CD14-positive monocyte (primary cell): ENCODE data around the gene ANXA11. TPM values are rescaled to one million over a fixed set of nuclear protein-coding genes. Genes with fewer than 3 reads are reported as not detected.

Source experiments
- DNase-seq, 3 donors: peaks; one replicate each; pipeline ENCODE4 v3.0.0-alpha.2; 2011 to 2022
- H2AFZ ChIP-seq: 2 replicates; pipeline ENCODE4 v1.6.0; 2012; ENCODE audit warnings: mild to moderate bottlenecking, low read depth, low read length, inconsistent platforms; ENCODE audit not compliant: insufficient read depth, poor library complexity, severe bottlenecking
- H3K27ac ChIP-seq, 2 donors: 1 replicate in 1 of 2; 2 replicates in 1 of 2; pipeline ENCODE4 v1.5.1; 2012 to 2013; ENCODE audit warnings: low read length in 2 of 2, control low read depth in 1 of 2, inconsistent platforms in 1 of 2, low read depth in 1 of 2, mild to moderate bottlenecking in 1 of 2
- H3K27me3 ChIP-seq, 2 donors: one replicate each; pipeline versions ENCODE4 v1.6.0 to v1.6.1; 2011 to 2013; ENCODE audit warnings: low read length in 2 of 2; ENCODE audit not compliant: control insufficient read depth in 2 of 2, insufficient read depth in 2 of 2
- H3K36me3 ChIP-seq, 2 donors: replicated peaks in 1 of 2; 1 replicate in 1 of 2; 2 replicates in 1 of 2; pipeline versions ENCODE4 v1.5.1 to v1.6.1; 2012 to 2013; ENCODE audit warnings: low read length in 2 of 2, control low read depth in 1 of 2, inconsistent platforms in 1 of 2, mild to moderate bottlenecking in 1 of 2; ENCODE audit not compliant: insufficient read depth in 2 of 2, control insufficient read depth in 1 of 2
- H3K4me1 ChIP-seq, 2 donors: 1 replicate in 1 of 2; 2 replicates in 1 of 2; pipeline versions ENCODE4 v1.5.1 to v1.6.1; 2012 to 2013; ENCODE audit warnings: low read length in 2 of 2, control low read depth in 1 of 2, inconsistent platforms in 1 of 2, mild to moderate bottlenecking in 1 of 2, moderate library complexity in 1 of 2; ENCODE audit not compliant: insufficient read depth in 2 of 2, control insufficient read depth in 1 of 2
- H3K4me2 ChIP-seq: replicated peaks from 2 replicates; pipeline ENCODE3; 2012; ENCODE audit warnings: low read length, moderate library complexity, mild to moderate bottlenecking; ENCODE audit not compliant: poor library complexity, severe bottlenecking; ENCODE audit errors: extremely low read depth
- H3K4me3 ChIP-seq, 3 experiments: fragments of 200-600 bp in 1 of 3; sonication (generic) in 1 of 3; replicated peaks in 1 of 3; 1 replicate in 2 of 3; 2 replicates in 1 of 3; pipeline ENCODE4 v1.5.1; 2011 to 2013; ENCODE audit warnings: low read length in 3 of 3, mild to moderate bottlenecking in 3 of 3, control low read depth in 2 of 3, low read depth in 2 of 3, inconsistent platforms in 1 of 3, moderate library complexity in 1 of 3
- H3K79me2 ChIP-seq: 2 replicates; pipeline ENCODE4 v1.6.0; 2012; ENCODE audit warnings: mild to moderate bottlenecking, control low read depth, inconsistent platforms, low read length, moderate library complexity; ENCODE audit not compliant: insufficient read depth
- H3K9ac ChIP-seq: 2 replicates; pipeline ENCODE4 v1.6.0; 2017; ENCODE audit warnings: low read length, mild to moderate bottlenecking; ENCODE audit not compliant: insufficient read depth, poor library complexity, severe bottlenecking
- H3K9me3 ChIP-seq, 2 donors: replicated peaks in 1 of 2; 1 replicate in 1 of 2; 2 replicates in 1 of 2; pipeline versions ENCODE4 v1.5.1 to v1.6.1; 2012 to 2013; ENCODE audit warnings: low read length in 2 of 2, control low read depth in 1 of 2; ENCODE audit not compliant: control insufficient read depth in 1 of 2, insufficient read depth in 1 of 2
- H4K20me1 ChIP-seq: 2 replicates; pipeline ENCODE4 v1.6.0; 2012; ENCODE audit warnings: mild to moderate bottlenecking, low read length, control low read depth, moderate library complexity; ENCODE audit not compliant: insufficient read depth
- H3K27ac Mint-ChIP-seq, 7 donors: one replicate each; pipeline ENCODE4 v1.8.0; 2020; ENCODE audit warnings: mild to moderate bottlenecking in 7 of 7, mixed read lengths in 7 of 7, moderate library complexity in 6 of 7, inconsistent platforms in 2 of 7
- H3K27me3 Mint-ChIP-seq, 3 donors: one replicate each; pipeline ENCODE4 v1.8.0; 2021 to 2022; ENCODE audit warnings: low read depth in 3 of 3, mild to moderate bottlenecking in 3 of 3, mixed read lengths in 3 of 3, moderate library complexity in 3 of 3, inconsistent platforms in 1 of 3
- H3K36me3 Mint-ChIP-seq, 2 donors: one replicate each; pipeline ENCODE4 v1.8.0; 2020; ENCODE audit warnings: mixed read lengths in 2 of 2, inconsistent platforms in 1 of 2, mild to moderate bottlenecking in 1 of 2
- H3K4me1 Mint-ChIP-seq: one replicate; pipeline ENCODE4 v1.8.0; 2020; ENCODE audit warnings: mild to moderate bottlenecking, mixed read lengths
- H3K4me3 Mint-ChIP-seq, 2 donors: one replicate each; pipeline ENCODE4 v1.8.0; 2020; ENCODE audit warnings: mild to moderate bottlenecking in 2 of 2, mixed read lengths in 2 of 2, moderate library complexity in 1 of 2
- H3K9me3 Mint-ChIP-seq, 7 donors: one replicate each; pipeline ENCODE4 v1.8.0; 2020 to 2022; ENCODE audit warnings: mixed read lengths in 7 of 7, mild to moderate bottlenecking in 6 of 7, moderate library complexity in 6 of 7, inconsistent platforms in 2 of 7
- WGBS: methylation state at CpG from one replicate; pipeline ENCODE4 v1.1.5; 2013; ENCODE audit warnings: missing lambda C conversion rate; ENCODE audit not compliant: insufficient coverage; 5-methylcytosine and 5-hydroxymethylcytosine counted together
- intact Hi-C, 2 donors: fragments of 100-400 bp; cut with micrococcal nuclease; formaldehyde crosslinking; loops; one replicate each; pipeline versions ENCODE4 v1.15.0 to v1.15.1; 2023
- polyA plus RNA-seq, 3 donors: library from polyadenylated mRNA; depleted of rRNA in 1 of 3; unstranded in 2 of 3; stranded (reverse) in 1 of 3; fragments of 300-500 nt in 2 of 3; fragments of >200 nt in 1 of 3; fragmentation: Illumina TruSeq in 2 of 3; gene quantifications; 1 replicate in 2 of 3; 2 replicates in 1 of 3; pipeline ENCODE4 v1.2.3, GENCODE V29; 2012 to 2021
- TF ChIP-seq, protein P1 (sequence below): fragments of 200-600 bp; IDR thresholded peaks from one replicate; pipeline ENCODE4 v1.8.0; 2022; ENCODE audit warnings: antibody characterized with exemption, mild to moderate bottlenecking

ANXA11 gene
- polyA plus RNA-seq, 3 donors = 95.6 to 174 (median 134) TPM

DNA sequence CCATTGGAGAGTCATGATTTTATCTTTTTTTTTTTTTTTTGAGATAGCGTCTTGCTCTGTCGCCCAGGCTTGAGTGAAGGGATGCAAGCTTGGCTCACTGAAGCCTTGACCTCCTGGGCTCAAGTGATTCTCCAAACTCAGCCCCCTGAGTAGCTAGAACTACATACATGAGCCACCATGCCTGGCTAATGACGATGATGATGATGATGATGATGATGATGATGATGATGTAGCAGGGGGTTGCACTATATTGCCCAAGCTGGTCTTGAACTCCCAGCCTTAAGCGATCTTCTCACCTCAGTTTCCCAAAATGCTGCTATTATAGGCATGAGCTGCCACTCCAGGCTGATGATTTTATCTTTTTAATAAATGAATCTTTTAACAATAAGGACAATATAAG lies 86.7 kb downstream of the ANXA11 start:
- peaks cover 0 to 8% (median 7%) of the 10 kb centered on the region in 7 donors for H3K9me3 Mint-ChIP-seq
- H3K4me1 ChIP-seq = no peaks in the 10 kb centered on the region
- no peaks in the 10 kb centered on the region for H4K20me1 ChIP-seq
- no peak overlapping the region for H3K27ac Mint-ChIP-seq
- H3K36me3 Mint-ChIP-seq = no peaks in the 10 kb centered on the region
- WGBS = no CpG with 5 or more reads among the region's 4 CpGs
- no peaks in the 10 kb centered on the region for H3K27me3 ChIP-seq
- no peaks in the 10 kb centered on the region for H3K79me2 ChIP-seq
- H3K36me3 ChIP-seq = no peaks in the 10 kb centered on the region
- TF ChIP-seq, protein P1, sequence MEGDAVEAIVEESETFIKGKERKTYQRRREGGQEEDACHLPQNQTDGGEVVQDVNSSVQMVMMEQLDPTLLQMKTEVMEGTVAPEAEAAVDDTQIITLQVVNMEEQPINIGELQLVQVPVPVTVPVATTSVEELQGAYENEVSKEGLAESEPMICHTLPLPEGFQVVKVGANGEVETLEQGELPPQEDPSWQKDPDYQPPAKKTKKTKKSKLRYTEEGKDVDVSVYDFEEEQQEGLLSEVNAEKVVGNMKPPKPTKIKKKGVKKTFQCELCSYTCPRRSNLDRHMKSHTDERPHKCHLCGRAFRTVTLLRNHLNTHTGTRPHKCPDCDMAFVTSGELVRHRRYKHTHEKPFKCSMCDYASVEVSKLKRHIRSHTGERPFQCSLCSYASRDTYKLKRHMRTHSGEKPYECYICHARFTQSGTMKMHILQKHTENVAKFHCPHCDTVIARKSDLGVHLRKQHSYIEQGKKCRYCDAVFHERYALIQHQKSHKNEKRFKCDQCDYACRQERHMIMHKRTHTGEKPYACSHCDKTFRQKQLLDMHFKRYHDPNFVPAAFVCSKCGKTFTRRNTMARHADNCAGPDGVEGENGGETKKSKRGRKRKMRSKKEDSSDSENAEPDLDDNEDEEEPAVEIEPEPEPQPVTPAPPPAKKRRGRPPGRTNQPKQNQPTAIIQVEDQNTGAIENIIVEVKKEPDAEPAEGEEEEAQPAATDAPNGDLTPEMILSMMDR = no peak
- H3K4me3 Mint-ChIP-seq = no peak overlapping the region
- H2AFZ ChIP-seq = no peak overlapping the region
- DNase-seq = no peak
- H3K9me3 ChIP-seq = no peaks in the 10 kb centered on the region
- H3K4me2 ChIP-seq = no peak overlapping the region
- peaks cover 3 to 9% (median 8%) of the 10 kb centered on the region in 3 donors for H3K27me3 Mint-ChIP-seq
- no peak overlapping the region for H3K9ac ChIP-seq
- intact Hi-C loops = no loop called here
- H3K4me3 ChIP-seq = no peak overlapping the region
- H3K27ac ChIP-seq = no peak overlapping the region
- H3K4me1 Mint-ChIP-seq = no peaks in the 10 kb centered on the region

DNA sequence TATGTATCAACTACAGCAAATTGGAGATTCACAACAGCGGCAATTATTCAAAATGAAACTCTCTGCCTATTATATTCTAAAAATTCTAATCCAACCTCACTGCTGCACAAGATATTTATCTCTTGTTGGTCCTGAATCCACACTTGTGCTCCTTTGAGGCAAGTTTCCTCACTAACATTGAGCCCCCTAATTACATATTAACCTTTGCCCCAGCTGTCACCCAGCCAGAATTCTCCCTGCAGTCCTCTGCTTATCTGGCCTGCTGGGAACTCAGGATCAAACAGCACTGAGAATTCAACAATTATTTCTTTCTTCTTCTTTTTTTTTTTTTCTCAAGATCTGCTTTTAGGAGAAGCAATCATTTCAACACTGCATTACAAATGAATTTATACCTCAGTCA lies 94.4 kb downstream of the ANXA11 start:
- Histone ChIP-seq H3K9ac (no peak overlapping the region), H4K20me1 (no peaks in the 10 kb centered on the region), H3K27me3 (no peaks in the 10 kb centered on the region), H3K4me3 (no peak overlapping the region), H2AFZ (no peak overlapping the region), H3K27ac (no peak overlapping the region), H3K4me2 (no peak overlapping the region), H3K9me3 (peaks cover 27% of the 10 kb centered on the region in 2 donors), H3K4me1 (no peaks in the 10 kb centered on the region), H3K79me2 (no peaks in the 10 kb centered on the region), H3K36me3 (no peaks in the 10 kb centered on the region)
- Mint-ChIP-seq H3K27me3 (no peaks in the 10 kb centered on the region), H3K36me3 (no peaks in the 10 kb centered on the region), H3K4me3 (no peak overlapping the region), H3K4me1 (no peaks in the 10 kb centered on the region), H3K27ac (peak overlapping the region in 1 of 7 donors; percentile 52), H3K9me3 (peaks cover 22 to 36% (median 29%) of the 10 kb centered on the region in 7 donors)
- intact Hi-C loops = no loop called here
- DNase-seq = no peak
- WGBS = 92% methylated on average over 1 of the region's 1 CpG
- TF ChIP-seq, protein P1 = no peak
